ENCODE data around the gene SGK2.

The SGK2 gene

DNA sequence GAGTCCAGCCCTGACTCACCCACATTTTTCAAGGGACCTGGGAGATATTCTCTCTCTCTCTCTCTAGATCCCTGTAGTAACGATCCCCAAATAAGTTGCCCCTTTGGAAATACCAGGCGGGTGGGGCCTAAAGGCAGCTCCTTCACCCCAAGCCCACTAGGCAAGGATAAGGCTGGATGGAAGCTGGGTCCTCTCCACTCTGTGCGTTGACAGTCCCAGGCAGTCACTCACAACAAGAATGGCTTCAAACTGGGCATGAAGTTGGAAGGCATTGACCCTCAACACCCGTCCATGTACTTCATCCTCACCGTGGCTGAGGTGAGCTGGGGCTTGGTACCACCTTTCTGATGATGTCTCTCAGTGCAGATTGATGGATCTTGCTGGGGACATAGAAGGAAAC is 29.8 kb upstream of the SGK2 start:
- no peaks in the 10 kb centered on the region for H3K9me3 ChIP-seq (ENCODE audit: control insufficient read depth in 2 of 2, low read length in 2 of 2)

GRCh38 chr20:43529457-43530153 is 29.2 kb upstream of the SGK2 start:
- H3K4me1 ChIP-seq (ENCODE audit: control insufficient read depth, insufficient read depth, low read length): no peaks in the 10 kb centered on the region
- H3K9me3 ChIP-seq (ENCODE audit: control insufficient read depth in 2 of 2, low read length in 2 of 2): no peaks in the 10 kb centered on the region
- H3K4me3 ChIP-seq (ENCODE audit: low read length in 2 of 2): no peak overlapping the region
- no peaks in the 10 kb centered on the region for H3K36me3 ChIP-seq (ENCODE audit: control insufficient read depth in 2 of 2, insufficient read depth in 2 of 2, low read length in 2 of 2)
- no peak overlapping the region for H3K27ac ChIP-seq (ENCODE audit: low read length)
- no peak overlapping the region for H3K9ac ChIP-seq (ENCODE audit: low read length in 2 of 2)
- no peaks in the 10 kb centered on the region for H3K27me3 ChIP-seq (ENCODE audit: control insufficient read depth in 1 of 2, insufficient read depth in 2 of 2, low read length in 2 of 2)

More for the DNA sequence above, 29.8 kb upstream of the SGK2 start:
- H3K4me3 ChIP-seq (ENCODE audit: low read length in 2 of 2): no peak overlapping the region
- no peaks in the 10 kb centered on the region for H3K27me3 ChIP-seq (ENCODE audit: control insufficient read depth in 1 of 2, insufficient read depth in 2 of 2, low read length in 2 of 2)
- H3K4me1 ChIP-seq (ENCODE audit: control insufficient read depth, insufficient read depth, low read length): no peaks in the 10 kb centered on the region
- no peak overlapping the region for H3K27ac ChIP-seq (ENCODE audit: low read length)
- no peaks in the 10 kb centered on the region for H3K36me3 ChIP-seq (ENCODE audit: control insufficient read depth in 2 of 2, insufficient read depth in 2 of 2, low read length in 2 of 2)
- no peak overlapping the region for H3K9ac ChIP-seq (ENCODE audit: low read length in 2 of 2)

- Histone ChIP-seq H3K4me3 (ENCODE audit: low read length in 2 of 2) (no peak overlapping the region), H3K36me3 (ENCODE audit: control insufficient read depth in 2 of 2, insufficient read depth in 2 of 2, low read length in 2 of 2) (peaks cover 0 to 2% of the 10 kb centered on the region in 2 donors), H3K4me1 (ENCODE audit: control insufficient read depth, insufficient read depth, low read length) (no peaks in the 10 kb centered on the region), H3K9ac (ENCODE audit: low read length in 2 of 2) (no peak overlapping the region), H3K27ac (ENCODE audit: low read length) (no peak overlapping the region), H3K27me3 (ENCODE audit: control insufficient read depth in 1 of 2, insufficient read depth in 2 of 2, low read length in 2 of 2) (no peaks in the 10 kb centered on the region), H3K9me3 (ENCODE audit: control insufficient read depth in 2 of 2, low read length in 2 of 2) (no peaks in the 10 kb centered on the region)
Observed at GRCh38 chr20:43530321-43531090, 28.3 kb upstream of the SGK2 start.

- Histone ChIP-seq H3K4me3 (ENCODE audit: low read length in 2 of 2) (no peak overlapping the region), H3K4me1 (ENCODE audit: control insufficient read depth, insufficient read depth, low read length) (no peaks in the 10 kb centered on the region), H3K27me3 (ENCODE audit: control insufficient read depth in 1 of 2, insufficient read depth in 2 of 2, low read length in 2 of 2) (no peaks in the 10 kb centered on the region), H3K36me3 (ENCODE audit: control insufficient read depth in 2 of 2, insufficient read depth in 2 of 2, low read length in 2 of 2) (peaks cover 0 to 5% of the 10 kb centered on the region in 2 donors), H3K9me3 (ENCODE audit: control insufficient read depth in 2 of 2, low read length in 2 of 2) (no peaks in the 10 kb centered on the region), H3K9ac (ENCODE audit: low read length in 2 of 2) (no peak overlapping the region), H3K27ac (ENCODE audit: low read length) (no peak overlapping the region)
Observed at GRCh38 chr20:43531091-43531443, 27.8 kb upstream of the SGK2 start.

GRCh38 chr20:43532416-43533055 is 26.3 kb upstream of the SGK2 start:
- Histone ChIP-seq H3K27ac (ENCODE audit: low read length) (no peak overlapping the region), H3K4me1 (ENCODE audit: control insufficient read depth, insufficient read depth, low read length) (no peaks in the 10 kb centered on the region), H3K36me3 (ENCODE audit: control insufficient read depth in 2 of 2, insufficient read depth in 2 of 2, low read length in 2 of 2) (peaks cover 0 to 15% of the 10 kb centered on the region in 2 donors)

DNA sequence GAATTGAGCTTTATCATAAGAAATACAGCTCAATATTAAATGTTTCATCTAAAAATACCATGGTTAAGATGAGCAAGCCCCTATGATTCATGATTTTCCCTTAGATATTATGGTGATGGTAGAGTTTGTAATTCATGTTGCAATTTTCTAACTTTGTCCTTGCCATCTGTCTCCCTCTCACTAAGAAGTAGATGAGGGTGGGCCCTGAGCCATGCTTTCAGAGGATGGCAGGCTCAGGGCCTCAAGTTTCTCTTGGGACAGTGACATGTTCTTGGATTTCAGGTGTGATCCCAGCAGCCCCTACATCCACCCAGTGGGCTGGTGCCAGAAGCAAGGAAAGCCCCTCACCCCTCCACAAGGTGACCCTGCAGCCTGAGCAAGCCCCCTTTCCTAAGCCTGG is 25.8 kb upstream of the SGK2 start:
- no peaks in the 10 kb centered on the region for H3K27me3 ChIP-seq (ENCODE audit: control insufficient read depth in 1 of 2, insufficient read depth in 2 of 2, low read length in 2 of 2)
- H3K9ac ChIP-seq (ENCODE audit: low read length in 2 of 2): no peak overlapping the region
- H3K27ac ChIP-seq (ENCODE audit: low read length): no peak overlapping the region
- no peaks in the 10 kb centered on the region for H3K9me3 ChIP-seq (ENCODE audit: control insufficient read depth in 2 of 2, low read length in 2 of 2)
- H3K4me3 ChIP-seq (ENCODE audit: low read length in 2 of 2): no peak overlapping the region
- H3K36me3 ChIP-seq (ENCODE audit: control insufficient read depth in 2 of 2, insufficient read depth in 2 of 2, low read length in 2 of 2): peaks cover 0 to 15% of the 10 kb centered on the region in 2 donors
- no peaks in the 10 kb centered on the region for H3K4me1 ChIP-seq (ENCODE audit: control insufficient read depth, insufficient read depth, low read length)

More at GRCh38 chr20:43532416-43533055, 26.3 kb upstream of the SGK2 start:
- Histone ChIP-seq H3K27me3 (ENCODE audit: control insufficient read depth in 1 of 2, insufficient read depth in 2 of 2, low read length in 2 of 2) (no peaks in the 10 kb centered on the region), H3K9ac (ENCODE audit: low read length in 2 of 2) (no peak overlapping the region), H3K4me3 (ENCODE audit: low read length in 2 of 2) (no peak overlapping the region), H3K9me3 (ENCODE audit: control insufficient read depth in 2 of 2, low read length in 2 of 2) (no peaks in the 10 kb centered on the region)

DNA sequence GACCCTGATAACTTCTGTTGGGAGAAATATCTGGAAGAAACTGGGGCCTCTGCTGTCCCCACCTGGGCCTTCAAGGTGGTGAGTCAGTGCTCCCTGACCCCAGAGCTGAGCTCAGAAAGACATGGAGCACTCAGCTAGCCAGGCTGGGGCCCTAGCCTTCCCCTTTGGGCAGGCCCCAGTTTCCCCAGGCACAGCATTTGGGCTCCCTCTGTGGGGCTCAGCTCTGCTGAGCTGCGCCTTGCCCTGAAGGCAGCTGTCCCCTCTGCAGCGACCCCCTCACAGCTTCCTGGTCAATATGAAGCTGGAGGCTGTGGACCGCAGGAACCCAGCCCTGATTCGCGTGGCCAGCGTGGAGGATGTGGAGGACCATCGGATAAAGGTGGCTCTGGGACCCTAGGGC is 24.8 kb upstream of the SGK2 start:
- Histone ChIP-seq H3K4me3 (ENCODE audit: low read length in 2 of 2) (no peak overlapping the region), H3K9ac (ENCODE audit: low read length in 2 of 2) (no peak overlapping the region), H3K27ac (ENCODE audit: low read length) (no peak overlapping the region), H3K9me3 (ENCODE audit: control insufficient read depth in 2 of 2, low read length in 2 of 2) (no peaks in the 10 kb centered on the region), H3K27me3 (ENCODE audit: control insufficient read depth in 1 of 2, insufficient read depth in 2 of 2, low read length in 2 of 2) (no peaks in the 10 kb centered on the region), H3K36me3 (ENCODE audit: control insufficient read depth in 2 of 2, insufficient read depth in 2 of 2, low read length in 2 of 2) (peaks cover 0 to 15% of the 10 kb centered on the region in 2 donors), H3K4me1 (ENCODE audit: control insufficient read depth, insufficient read depth, low read length) (no peaks in the 10 kb centered on the region)

DNA sequence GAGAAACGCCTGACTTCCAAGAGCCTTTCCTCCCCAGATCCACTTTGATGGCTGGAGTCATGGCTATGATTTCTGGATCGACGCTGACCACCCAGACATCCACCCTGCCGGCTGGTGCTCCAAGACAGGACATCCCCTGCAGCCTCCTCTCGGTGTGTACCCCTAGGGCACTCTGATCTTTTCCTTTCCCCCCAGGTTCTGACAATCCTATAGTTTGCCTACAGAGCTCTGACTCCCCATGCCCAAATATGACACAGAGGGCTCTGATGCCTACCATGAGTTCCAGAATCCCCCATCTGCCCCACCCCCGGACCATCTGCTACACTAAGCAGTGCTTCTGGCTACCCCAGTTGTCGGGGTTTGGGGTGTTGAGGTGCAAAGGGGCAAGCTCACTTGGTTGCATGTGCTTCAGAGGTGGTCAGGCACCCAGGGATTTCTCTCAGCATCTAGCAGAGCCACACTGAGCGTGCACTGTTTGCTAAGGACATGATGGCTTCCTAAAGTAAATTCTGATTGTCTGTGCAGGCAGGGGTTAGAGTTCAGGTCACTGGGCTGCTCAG is 24.0 kb upstream of the SGK2 start:
- Histone ChIP-seq H3K27me3 (ENCODE audit: control insufficient read depth in 1 of 2, insufficient read depth in 2 of 2, low read length in 2 of 2) (no peaks in the 10 kb centered on the region), H3K36me3 (ENCODE audit: control insufficient read depth in 2 of 2, insufficient read depth in 2 of 2, low read length in 2 of 2) (peaks cover under 1 to 20% of the 10 kb centered on the region in 2 donors), H3K4me1 (ENCODE audit: control insufficient read depth, insufficient read depth, low read length) (no peaks in the 10 kb centered on the region), H3K9ac (ENCODE audit: low read length in 2 of 2) (no peak overlapping the region), H3K27ac (ENCODE audit: low read length) (no peak overlapping the region), H3K4me3 (ENCODE audit: low read length in 2 of 2) (no peak overlapping the region), H3K9me3 (ENCODE audit: control insufficient read depth in 2 of 2, low read length in 2 of 2) (no peaks in the 10 kb centered on the region)

GRCh38 chr20:43535370-43536004 is 23.3 kb upstream of the SGK2 start:
- Histone ChIP-seq H3K27ac (ENCODE audit: low read length) (no peak overlapping the region), H3K4me3 (ENCODE audit: low read length in 2 of 2) (no peak overlapping the region), H3K4me1 (ENCODE audit: control insufficient read depth, insufficient read depth, low read length) (no peaks in the 10 kb centered on the region), H3K36me3 (ENCODE audit: control insufficient read depth in 2 of 2, insufficient read depth in 2 of 2, low read length in 2 of 2) (peaks cover 2 to 25% of the 10 kb centered on the region in 2 donors), H3K27me3 (ENCODE audit: control insufficient read depth in 1 of 2, insufficient read depth in 2 of 2, low read length in 2 of 2) (no peaks in the 10 kb centered on the region), H3K9ac (ENCODE audit: low read length in 2 of 2) (no peak overlapping the region), H3K9me3 (ENCODE audit: control insufficient read depth in 2 of 2, low read length in 2 of 2) (no peaks in the 10 kb centered on the region)

DNA sequence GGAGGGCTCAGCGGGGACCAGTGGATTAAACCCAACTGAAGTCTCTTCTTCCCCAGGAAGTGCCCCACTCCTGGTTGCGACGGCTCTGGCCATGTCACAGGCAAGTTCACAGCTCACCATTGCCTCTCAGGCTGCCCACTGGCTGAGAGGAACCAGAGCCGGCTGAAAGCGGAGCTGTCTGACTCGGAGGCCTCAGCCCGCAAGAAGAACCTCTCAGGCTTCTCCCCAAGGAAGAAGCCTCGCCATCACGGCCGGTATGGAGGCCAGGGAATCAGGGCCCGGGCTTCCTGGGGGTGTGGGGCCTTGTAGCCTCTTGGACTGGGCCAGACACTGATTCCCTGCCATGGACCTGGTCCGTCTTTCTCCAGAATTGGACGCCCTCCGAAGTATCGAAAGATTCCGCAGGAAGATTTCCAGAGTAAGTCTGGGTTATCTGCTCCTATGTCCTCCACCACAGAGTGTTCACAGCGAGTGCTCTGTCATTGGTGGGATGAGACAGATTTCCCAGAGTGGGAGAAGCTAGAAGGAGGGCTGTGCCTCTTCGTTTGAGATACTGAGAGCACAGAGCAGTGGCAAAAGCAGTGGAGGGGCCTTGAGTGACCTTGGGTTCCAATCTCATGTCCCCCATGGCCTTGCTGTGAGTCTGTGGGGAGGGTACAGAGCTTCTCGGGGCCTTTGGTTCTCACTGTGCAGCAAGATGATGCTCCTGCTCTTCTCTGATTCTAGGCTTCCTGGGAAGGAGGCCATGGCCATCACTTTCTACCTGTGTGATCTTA is 22.6 kb upstream of the SGK2 start:
- peaks cover 2 to 26% of the 10 kb centered on the region in 2 donors for H3K36me3 ChIP-seq (ENCODE audit: control insufficient read depth in 2 of 2, insufficient read depth in 2 of 2, low read length in 2 of 2)
- H3K9me3 ChIP-seq (ENCODE audit: control insufficient read depth in 2 of 2, low read length in 2 of 2): no peaks in the 10 kb centered on the region
- H3K27me3 ChIP-seq (ENCODE audit: control insufficient read depth in 1 of 2, insufficient read depth in 2 of 2, low read length in 2 of 2): no peaks in the 10 kb centered on the region
- H3K27ac ChIP-seq (ENCODE audit: low read length): no peak overlapping the region
- no peaks in the 10 kb centered on the region for H3K4me1 ChIP-seq (ENCODE audit: control insufficient read depth, insufficient read depth, low read length)
- H3K4me3 ChIP-seq (ENCODE audit: low read length in 2 of 2): no peak overlapping the region
- no peak overlapping the region for H3K9ac ChIP-seq (ENCODE audit: low read length in 2 of 2)

Measured in stomach smooth muscle (tissue), 2 donors.